WTC11 (cell line): ENCODE measurements around the gene FFAR1. TPM values are rescaled to one million over a fixed set of nuclear protein-coding genes. Genes with fewer than 3 reads are reported as not detected.

Source experiments
- ATAC-seq: fragments of 200-7000 bp; cut with Tn5 transposase; 2 replicates; pipeline ENCODE4 v1.10.0; 2021; ENCODE audit warnings: mild to moderate bottlenecking, moderate library complexity
- CTCF ChIA-PET: fragments of 300-600 bp; sonication (Branson Sonifier 250); formaldehyde crosslinking; loops from one replicate; lab custom pipeline; 2021; ENCODE audit warnings: antibody characterized with exemption; lab: Charles Lee
- POLR2A ChIA-PET: fragments of 350-600 bp; sonication (Branson Sonifier 250); formaldehyde crosslinking; loops from one replicate; lab custom pipeline; 2021; ENCODE audit warnings: antibody characterized with exemption; lab: Charles Lee
- DNase-seq: peaks from one replicate; pipeline ENCODE4 v3.0.0; 2021; ENCODE audit warnings: low spot score
- H3K27ac Mint-ChIP-seq: 2 replicates; pipeline ENCODE4 v1.8.0; 2021; ENCODE audit warnings: mixed read lengths
- H3K27me3 Mint-ChIP-seq: 2 replicates; pipeline ENCODE4 v1.8.0; 2021; ENCODE audit warnings: low read depth, mild to moderate bottlenecking, moderate library complexity, mixed read lengths
- H3K36me3 Mint-ChIP-seq: 2 replicates; pipeline ENCODE4 v1.8.0; 2021; ENCODE audit warnings: mixed read lengths
- H3K4me1 Mint-ChIP-seq: 2 replicates; pipeline ENCODE4 v1.8.0; 2022; ENCODE audit warnings: mixed read lengths
- H3K4me3 Mint-ChIP-seq: 2 replicates; pipeline ENCODE4 v1.8.0; 2021; ENCODE audit warnings: mild to moderate bottlenecking, moderate library complexity, mixed read lengths
- H3K9me3 Mint-ChIP-seq: 2 replicates; pipeline ENCODE4 v1.8.0; 2021; ENCODE audit warnings: mixed read lengths
- CREM ChIP-seq: sonication (generic); formaldehyde crosslinking; IDR thresholded peaks from 2 replicates; pipeline ENCODE4 v1.8.1; 2022; ENCODE audit warnings: mild to moderate bottlenecking, missing genetic modification reagents, moderate library complexity
- EMX1 ChIP-seq: fragments of 250-450 bp; sonication (Bioruptor Pico); IDR thresholded peaks from 2 replicates; pipeline ENCODE4 v1.8.0; 2021; ENCODE audit warnings: mild to moderate bottlenecking
- GABPB1 ChIP-seq: sonication (generic); formaldehyde crosslinking; IDR thresholded peaks from 2 replicates; pipeline ENCODE4 v1.8.1; 2023; ENCODE audit warnings: mild to moderate bottlenecking, missing genetic modification reagents
- IRF1 ChIP-seq: sonication (generic); formaldehyde crosslinking; IDR thresholded peaks from 2 replicates; pipeline ENCODE4 v1.8.0; 2023; ENCODE audit warnings: missing genetic modification reagents
- NFATC4 ChIP-seq: fragments of 250-450 bp; sonication (Bioruptor Pico); IDR thresholded peaks from 2 replicates; pipeline ENCODE4 v1.9.0; 2021; ENCODE audit warnings: mild to moderate bottlenecking
- NFYB ChIP-seq: sonication (generic); formaldehyde crosslinking; conservative IDR thresholded peaks from 2 replicates; pipeline ENCODE4 v1.8.0; 2022; ENCODE audit warnings: low read depth, missing genetic modification reagents
- NR2C2 ChIP-seq: sonication (generic); formaldehyde crosslinking; IDR thresholded peaks from 2 replicates; pipeline ENCODE4 v1.8.0; 2022; ENCODE audit warnings: mild to moderate bottlenecking, missing genetic modification reagents
- OVOL2 ChIP-seq: fragments of 250-450 bp; sonication (Bioruptor Pico); IDR thresholded peaks from 2 replicates; pipeline ENCODE4 v1.9.0; 2021; ENCODE audit warnings: mild to moderate bottlenecking, borderline replicate concordance
- PRRX2 ChIP-seq: fragments of 250-450 bp; sonication (Bioruptor Pico); IDR thresholded peaks from 2 replicates; pipeline ENCODE4 v1.8.0; 2021; ENCODE audit warnings: mild to moderate bottlenecking
- RELA ChIP-seq: sonication (generic); formaldehyde crosslinking; IDR thresholded peaks from 2 replicates; pipeline ENCODE4 v1.8.1; 2022; ENCODE audit warnings: missing genetic modification reagents, mild to moderate bottlenecking, borderline replicate concordance
- SP1 ChIP-seq: sonication (generic); formaldehyde crosslinking; conservative IDR thresholded peaks from 2 replicates; pipeline ENCODE4 v1.8.1; 2022; ENCODE audit warnings: missing genetic modification reagents
- STAT6 ChIP-seq: sonication (generic); formaldehyde crosslinking; conservative IDR thresholded peaks from 2 replicates; pipeline ENCODE4 v1.8.1; 2023; ENCODE audit warnings: mild to moderate bottlenecking, low read depth, missing genetic modification reagents, moderate library complexity
- USF2 ChIP-seq: sonication (generic); formaldehyde crosslinking; IDR thresholded peaks from 2 replicates; pipeline ENCODE4 v1.8.1; 2023; ENCODE audit warnings: mild to moderate bottlenecking, missing genetic modification reagents, moderate library complexity
- ZNF232 ChIP-seq: sonication (generic); formaldehyde crosslinking; IDR thresholded peaks from 2 replicates; pipeline ENCODE4 v1.8.0; 2022; ENCODE audit warnings: mild to moderate bottlenecking, missing genetic modification reagents
- ZNF532 ChIP-seq: fragments of 250-450 bp; sonication (Bioruptor Pico); IDR thresholded peaks from 2 replicates; pipeline ENCODE4 v1.9.0; 2021; ENCODE audit warnings: mild to moderate bottlenecking, borderline replicate concordance
- total RNA-seq: library from RNA; stranded (reverse); gene quantifications from 3 replicates; pipeline ENCODE4 v1.2.3, GENCODE V29; 2021
- TF ChIP-seq, protein P1 (sequence below): sonication (generic); formaldehyde crosslinking; IDR thresholded peaks from 2 replicates; pipeline ENCODE4 v1.8.1; 2023; ENCODE audit warnings: mild to moderate bottlenecking, missing genetic modification reagents, moderate library complexity
- TF ChIP-seq, protein P2 (sequence below): fragments of 250-450 bp; sonication (Bioruptor Pico); IDR thresholded peaks from 2 replicates; pipeline ENCODE4 v2.1.2; 2022; ENCODE audit warnings: mild to moderate bottlenecking, moderate library complexity
- TF ChIP-seq, protein P3 (sequence below): sonication (generic); formaldehyde crosslinking; conservative IDR thresholded peaks from 2 replicates; pipeline ENCODE4 v1.8.1; 2022; ENCODE audit warnings: mild to moderate bottlenecking, missing genetic modification reagents
- TF ChIP-seq, protein P4 (sequence below): sonication (generic); formaldehyde crosslinking; IDR thresholded peaks from 2 replicates; pipeline ENCODE4 v1.8.0; 2022; ENCODE audit warnings: mild to moderate bottlenecking, missing genetic modification reagents

FFAR1 gene
- total RNA-seq, 1 experiment from 2014 or later, result 0.07 TPM

GRCh38 chr19:35369522-35369921 lies 21.8 kb downstream of the FFAR1 start (continued):
- TF ChIP-seq USF2 (CRISPR knock-in tag) (no peak), IRF1 (CRISPR knock-in tag) (no peak), OVOL2 (CRISPR knock-in tag) (no peak), SP1 (CRISPR knock-in tag) (no peak)

DNA sequence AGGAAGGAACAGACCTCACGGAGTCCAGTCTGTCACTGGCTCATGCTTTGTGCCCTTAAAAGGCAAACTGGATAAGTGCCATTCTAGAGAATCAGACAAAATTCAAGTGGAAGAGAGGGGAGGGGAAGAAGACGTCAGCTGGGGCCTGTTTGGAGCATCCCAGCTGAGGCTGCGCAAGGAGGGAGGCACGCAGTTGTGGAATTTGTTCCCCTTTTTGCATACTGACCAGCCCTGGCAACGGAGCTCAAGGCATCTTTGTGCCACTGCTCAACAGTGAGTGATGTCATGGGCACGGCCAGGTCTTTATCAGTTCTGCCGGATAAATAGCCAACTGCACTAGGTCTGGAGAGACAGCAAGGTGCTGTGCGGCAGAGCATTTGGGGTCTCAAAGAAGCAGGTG lies 23.0 kb downstream of the FFAR1 start, which contains the start of gene GPR42:
Gene GPR42, plus strand, starts transcription at position 347 of the 400 bp plus-strand sequence. CDS start 292 bp downstream, outside the sequence.
- H3K27me3 Mint-ChIP-seq, result peaks cover 7% of the 10 kb centered on the region
- ChIA-PET CTCF (no interaction called here), POLR2A (no interaction called here)
- H3K4me1 Mint-ChIP-seq, result peaks cover under 1% of the 10 kb centered on the region; the same call in 1 of the 2 replicates
- H3K36me3 Mint-ChIP-seq, result no peaks in the 10 kb centered on the region
- H3K4me3 Mint-ChIP-seq, result no peak within 1 kb of the TSS
- no peak for ATAC-seq
- DNase-seq, result no peak
- no peak within 1 kb of the TSS for H3K27ac Mint-ChIP-seq
- no peak for TF ChIP-seq ZNF232 (CRISPR knock-in tag)
- TF ChIP-seq SP1 (CRISPR knock-in tag), result no peak
- no peak for TF ChIP-seq IRF1 (CRISPR knock-in tag)
- no peak for TF ChIP-seq GABPB1 (CRISPR knock-in tag)
- no peak for TF ChIP-seq NFATC4 (CRISPR knock-in tag)
- no peak for TF ChIP-seq EMX1 (CRISPR knock-in tag)
- TF ChIP-seq, protein P1, sequence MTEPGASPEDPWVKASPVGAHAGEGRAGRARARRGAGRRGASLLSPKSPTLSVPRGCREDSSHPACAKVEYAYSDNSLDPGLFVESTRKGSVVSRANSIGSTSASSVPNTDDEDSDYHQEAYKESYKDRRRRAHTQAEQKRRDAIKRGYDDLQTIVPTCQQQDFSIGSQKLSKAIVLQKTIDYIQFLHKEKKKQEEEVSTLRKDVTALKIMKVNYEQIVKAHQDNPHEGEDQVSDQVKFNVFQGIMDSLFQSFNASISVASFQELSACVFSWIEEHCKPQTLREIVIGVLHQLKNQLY (CRISPR knock-in tag), result no peak
- TF ChIP-seq NFYB (CRISPR knock-in tag), result no peak
- TF ChIP-seq, protein P2, sequence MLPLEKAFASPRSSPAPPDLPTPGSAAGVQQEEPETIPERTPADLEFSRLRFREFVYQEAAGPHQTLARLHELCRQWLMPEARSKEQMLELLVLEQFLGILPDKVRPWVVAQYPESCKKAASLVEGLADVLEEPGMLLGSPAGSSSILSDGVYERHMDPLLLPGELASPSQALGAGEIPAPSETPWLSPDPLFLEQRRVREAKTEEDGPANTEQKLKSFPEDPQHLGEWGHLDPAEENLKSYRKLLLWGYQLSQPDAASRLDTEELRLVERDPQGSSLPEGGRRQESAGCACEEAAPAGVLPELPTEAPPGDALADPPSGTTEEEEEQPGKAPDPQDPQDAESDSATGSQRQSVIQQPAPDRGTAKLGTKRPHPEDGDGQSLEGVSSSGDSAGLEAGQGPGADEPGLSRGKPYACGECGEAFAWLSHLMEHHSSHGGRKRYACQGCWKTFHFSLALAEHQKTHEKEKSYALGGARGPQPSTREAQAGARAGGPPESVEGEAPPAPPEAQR (CRISPR knock-in tag), result no peak
- TF ChIP-seq, protein P3, sequence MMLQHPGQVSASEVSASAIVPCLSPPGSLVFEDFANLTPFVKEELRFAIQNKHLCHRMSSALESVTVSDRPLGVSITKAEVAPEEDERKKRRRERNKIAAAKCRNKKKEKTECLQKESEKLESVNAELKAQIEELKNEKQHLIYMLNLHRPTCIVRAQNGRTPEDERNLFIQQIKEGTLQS (CRISPR knock-in tag), result no peak
- no peak for TF ChIP-seq NR2C2 (CRISPR knock-in tag)
- no peak for TF ChIP-seq CREM (CRISPR knock-in tag)
- no peak for TF ChIP-seq STAT6 (CRISPR knock-in tag)
- TF ChIP-seq, protein P4, sequence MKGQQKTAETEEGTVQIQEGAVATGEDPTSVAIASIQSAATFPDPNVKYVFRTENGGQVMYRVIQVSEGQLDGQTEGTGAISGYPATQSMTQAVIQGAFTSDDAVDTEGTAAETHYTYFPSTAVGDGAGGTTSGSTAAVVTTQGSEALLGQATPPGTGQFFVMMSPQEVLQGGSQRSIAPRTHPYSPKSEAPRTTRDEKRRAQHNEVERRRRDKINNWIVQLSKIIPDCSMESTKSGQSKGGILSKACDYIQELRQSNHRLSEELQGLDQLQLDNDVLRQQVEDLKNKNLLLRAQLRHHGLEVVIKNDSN (CRISPR knock-in tag), result no peak
- TF ChIP-seq RELA (CRISPR knock-in tag), result no peak
- TF ChIP-seq PRRX2 (CRISPR knock-in tag), result no peak
- no peak for TF ChIP-seq ZNF532
- TF ChIP-seq, all 79 proteins: peak for 0
- H3K9me3 Mint-ChIP-seq, result peaks cover 19% of the 10 kb centered on the region
